Neural crest cell (in vitro differentiated cells): ENCODE data around the gene RACK1. TPM values are rescaled to one million over a fixed set of nuclear protein-coding genes. Genes with fewer than 3 reads are reported as not detected.

ENCODE experiments used
- DNase-seq: peaks from one replicate; pipeline ENCODE4 v3.0.0; 2021; ENCODE audit warnings: low read depth, mixed read lengths, low spot score
- H3K27ac Mint-ChIP-seq: one replicate; pipeline ENCODE4 v1.8.0; 2021; ENCODE audit warnings: mild to moderate bottlenecking, mixed read lengths; ENCODE audit not compliant: unreplicated experiment
- H3K27me3 Mint-ChIP-seq: 2 replicates; pipeline ENCODE4 v1.8.0; 2021; ENCODE audit warnings: low read depth, mild to moderate bottlenecking, mixed read lengths
- H3K36me3 Mint-ChIP-seq: 2 replicates; pipeline ENCODE4 v1.8.0; 2021; ENCODE audit warnings: low read depth, mild to moderate bottlenecking, mixed read lengths
- H3K4me1 Mint-ChIP-seq: 2 replicates; pipeline ENCODE4 v1.8.0; 2021; ENCODE audit warnings: mixed read lengths
- H3K4me3 Mint-ChIP-seq: one replicate; pipeline ENCODE4 v1.8.0; 2021; ENCODE audit warnings: mild to moderate bottlenecking, mixed read lengths
- H3K9me3 Mint-ChIP-seq: 2 replicates; pipeline ENCODE4 v1.8.0; 2021; ENCODE audit warnings: mixed read lengths
- CTCF ChIP-seq: fragments of 200-600 bp; sonication (generic); conservative IDR thresholded peaks from 2 replicates; pipeline ENCODE4 v1.5.0; 2021; ENCODE audit warnings: antibody characterized with exemption, mild to moderate bottlenecking
- total RNA-seq: library from RNA; stranded (reverse); gene quantifications from 2 replicates; pipeline ENCODE4 v1.2.1, GENCODE V29; 2021

Gene RACK1
- total RNA-seq, 1 donor from 2014 or later, result 2,359 TPM

DNA sequence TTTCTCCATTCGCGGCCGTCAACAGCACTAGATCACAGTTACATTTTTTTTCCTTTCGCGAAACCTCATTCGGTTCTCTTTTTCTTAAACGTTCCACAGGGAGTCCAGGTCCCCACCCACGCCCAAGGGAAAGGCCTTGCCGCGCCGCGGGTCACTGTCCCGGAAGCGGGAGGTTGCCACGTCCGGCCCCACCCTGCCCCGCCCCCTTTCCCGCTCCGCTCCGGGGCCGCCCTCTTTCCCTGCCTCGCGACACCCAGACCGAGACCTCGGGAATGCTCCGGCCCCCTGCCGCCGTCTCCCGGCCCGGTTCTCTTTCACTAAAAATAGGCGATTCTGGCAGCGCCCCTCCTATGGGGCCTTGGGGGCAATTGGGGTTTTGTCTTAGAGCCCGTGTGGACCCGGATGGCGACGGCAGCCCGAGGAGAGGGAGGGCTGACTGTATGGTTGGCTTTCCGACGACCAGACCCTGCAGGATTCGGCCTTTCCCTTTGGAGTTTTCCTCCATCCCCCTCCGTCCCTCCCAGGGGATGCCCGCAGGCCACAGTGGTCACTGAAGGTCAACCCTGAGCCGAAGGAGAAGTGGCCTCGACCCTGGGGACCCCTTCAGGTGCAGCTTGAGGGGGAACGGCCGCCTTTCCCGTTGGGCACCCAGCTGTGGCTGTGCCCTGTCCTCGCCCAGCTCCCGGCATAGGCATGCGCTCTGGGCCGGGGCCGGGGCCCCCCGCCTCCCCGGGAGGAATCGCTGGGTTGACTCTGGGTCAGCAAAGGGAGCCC, 2.8 kb upstream of the RACK1 start:
- Mint-ChIP-seq H3K4me3 (peak overlapping the region; percentile 100), H3K27ac (peak overlapping the region; percentile 96), H3K9me3 (no peaks in the 10 kb centered on the region), H3K36me3 (peaks cover 21% of the 10 kb centered on the region), H3K4me1 (peaks cover 74% of the 10 kb centered on the region), H3K27me3 (peaks cover 6% of the 10 kb centered on the region)
- peak; percentile 74 for DNase-seq
- no peak for TF ChIP-seq CTCF

DNA sequence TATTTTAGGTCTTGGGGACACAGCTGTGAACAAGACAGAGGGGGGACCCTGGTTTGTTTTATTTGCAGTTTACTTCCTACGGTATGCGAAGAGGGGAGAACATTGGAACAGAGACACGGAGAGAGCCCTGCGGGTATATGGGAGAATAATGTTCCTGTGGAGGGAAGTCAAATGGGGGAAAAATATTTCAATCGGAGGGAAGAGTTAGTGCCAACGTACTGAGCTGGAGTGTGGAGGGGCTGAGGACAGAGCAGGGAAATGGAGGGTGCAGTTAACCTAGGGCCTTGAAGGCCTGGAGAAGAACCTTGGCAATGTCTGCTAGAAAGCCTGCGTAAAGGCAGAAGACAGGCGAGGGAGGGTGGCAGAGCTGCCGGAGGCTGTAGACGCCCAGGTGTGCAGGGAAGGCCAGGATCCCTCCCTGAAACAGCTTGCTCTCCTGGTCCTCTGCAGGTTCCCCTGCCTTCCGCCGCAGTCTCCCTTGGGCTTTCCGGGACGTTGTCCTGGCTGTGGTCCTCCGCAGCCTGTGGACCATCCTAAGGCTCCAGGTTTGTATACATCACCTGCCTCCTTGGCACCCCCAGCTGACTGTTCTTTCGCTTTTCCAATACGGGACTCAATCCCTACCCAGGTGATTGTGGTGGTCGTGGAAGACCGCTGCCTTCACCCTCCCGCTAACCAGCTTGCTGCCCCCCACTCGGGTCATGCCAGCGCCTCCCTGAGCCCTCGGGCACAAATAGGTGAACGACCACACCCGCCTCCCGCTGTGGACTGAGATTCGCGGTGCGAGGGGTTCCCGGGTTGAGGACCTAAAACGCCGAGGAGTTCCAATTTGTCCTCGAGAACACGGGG, 1.9 kb upstream of the RACK1 start:
- Mint-ChIP-seq H3K27ac (peak overlapping the region; percentile 94), H3K36me3 (peaks cover 21% of the 10 kb centered on the region), H3K4me1 (peaks cover 73% of the 10 kb centered on the region), H3K4me3 (peak overlapping the region; percentile 100), H3K9me3 (no peaks in the 10 kb centered on the region), H3K27me3 (peaks cover 6% of the 10 kb centered on the region)
- DNase-seq, result no peak
- no peak for TF ChIP-seq CTCF

DNA sequence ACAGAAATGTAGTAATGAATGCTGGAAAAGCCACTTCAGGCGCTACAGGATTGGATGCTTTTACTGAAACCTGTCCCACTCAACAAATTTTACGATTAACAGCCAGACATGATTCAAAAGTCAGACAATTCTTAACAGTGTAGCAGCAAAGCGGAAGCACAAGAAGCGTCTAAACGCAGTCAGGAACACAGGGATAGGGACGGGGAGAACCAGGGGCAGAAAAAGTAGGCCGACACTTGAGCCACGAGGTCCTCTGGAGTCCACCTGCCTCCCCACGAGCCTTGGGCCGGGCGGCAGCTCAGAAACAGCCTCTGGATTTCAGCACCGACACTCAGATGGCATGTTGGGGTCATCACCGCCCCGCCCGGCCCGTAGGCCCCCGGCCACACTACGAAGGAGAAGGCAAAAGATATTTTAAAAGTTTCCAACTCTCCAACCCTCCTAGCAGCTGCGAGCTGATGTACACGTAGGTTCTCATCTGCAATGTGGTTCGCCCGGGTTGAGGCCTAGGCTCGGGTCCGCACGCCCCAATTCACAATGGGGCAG, 615 bp downstream of the RACK1 start:
- Mint-ChIP-seq H3K4me1 (peaks cover 61% of the 10 kb centered on the region), H3K36me3 (peaks cover 33% of the 10 kb centered on the region), H3K4me3 (peak overlapping the region; percentile 100), H3K9me3 (no peaks in the 10 kb centered on the region), H3K27ac (peak overlapping the region; percentile 100), H3K27me3 (peaks cover 6% of the 10 kb centered on the region)
- TF ChIP-seq CTCF, result no peak
- no peak for DNase-seq

GRCh38 chr5:181242031-181242451, 1.7 kb downstream of the RACK1 start:
- peaks cover 42% of the 10 kb centered on the region for H3K36me3 Mint-ChIP-seq

More at GRCh38 chr5:181242031-181242451, 1.7 kb downstream of the RACK1 start:
- TF ChIP-seq CTCF, result no peak
- Mint-ChIP-seq H3K4me1 (peaks cover 58% of the 10 kb centered on the region), H3K27me3 (peaks cover 6% of the 10 kb centered on the region), H3K9me3 (no peaks in the 10 kb centered on the region), H3K4me3 (peak overlapping the region; percentile 100), H3K27ac (peak overlapping the region; percentile 100)
- no peak for DNase-seq
